K562 (cell line): ENCODE data around the gene XAB2. TPM values are rescaled to one million over a fixed set of nuclear protein-coding genes. Genes with fewer than 3 reads are reported as not detected.

Experiments
- ZNF217 ChIP-seq: sonication (generic); formaldehyde crosslinking; IDR thresholded peaks from 2 replicates; pipeline ENCODE4 v1.8.0; 2022; ENCODE audit warnings: mild to moderate bottlenecking, missing genetic modification reagents
- ZNF318 ChIP-seq, 2 experiments: fragments of 450-650 bp; IDR thresholded peaks; 2 replicates each; pipeline ENCODE4 v1.6.1; 2016; ENCODE audit warnings: mild to moderate bottlenecking in 2 of 2, borderline replicate concordance in 1 of 2, low read depth in 1 of 2, moderate library complexity in 1 of 2
- polyA plus RNA-seq, 8 experiments: library from polyadenylated mRNA; depleted of rRNA in 4 of 8; stranded (reverse) in 5 of 8; unstranded in 3 of 8; fragments of >200 nt; fragmentation: Nextera tagmentation in 2 of 8; fragmentation: Illumina TruSeq in 1 of 8; extraction: Ambion mirVana in 2 of 8; extraction: Trizol in 1 of 8; gene quantifications; 2 replicates each; pipeline versions ENCODE4 v1.2.1 to v1.2.3, GENCODE V29; 2011 to 2014; ENCODE audit warnings: inconsistent platforms in 1 of 8, missing spikeins in 1 of 8
- total RNA-seq, 7 experiments: library from RNA; depleted of rRNA in 6 of 7; stranded (reverse); fragments of >200 nt in 6 of 7; fragmentation: Illumina TruSeq in 2 of 7; extraction: Trizol in 2 of 7; gene quantifications; 2 replicates each; pipeline versions ENCODE4 v1.2.1 to v1.2.3, GENCODE V29; 2011 to 2021; ENCODE audit warnings: low replicate concordance in 1 of 7

Gene XAB2
- total and polyA plus RNA-seq, 9 of the 15 experiments (the other 6 are each of a cell fraction or from before 2014, with no cell fraction given), result 0.21 to 58.3 (median 20.0) TPM

GRCh38 chr19:7618348-7618747 is 11.0 kb downstream of the XAB2 start (continued):
- TF ChIP-seq ZNF318 (IDR thresholded peaks at IDR 0.05; ENCODE audit: borderline replicate concordance in 1 of 2, low read depth in 1 of 2) (no peak), ZNF217 (no peak)
